ENCODE measurements around the gene UQCR11.

DNA sequence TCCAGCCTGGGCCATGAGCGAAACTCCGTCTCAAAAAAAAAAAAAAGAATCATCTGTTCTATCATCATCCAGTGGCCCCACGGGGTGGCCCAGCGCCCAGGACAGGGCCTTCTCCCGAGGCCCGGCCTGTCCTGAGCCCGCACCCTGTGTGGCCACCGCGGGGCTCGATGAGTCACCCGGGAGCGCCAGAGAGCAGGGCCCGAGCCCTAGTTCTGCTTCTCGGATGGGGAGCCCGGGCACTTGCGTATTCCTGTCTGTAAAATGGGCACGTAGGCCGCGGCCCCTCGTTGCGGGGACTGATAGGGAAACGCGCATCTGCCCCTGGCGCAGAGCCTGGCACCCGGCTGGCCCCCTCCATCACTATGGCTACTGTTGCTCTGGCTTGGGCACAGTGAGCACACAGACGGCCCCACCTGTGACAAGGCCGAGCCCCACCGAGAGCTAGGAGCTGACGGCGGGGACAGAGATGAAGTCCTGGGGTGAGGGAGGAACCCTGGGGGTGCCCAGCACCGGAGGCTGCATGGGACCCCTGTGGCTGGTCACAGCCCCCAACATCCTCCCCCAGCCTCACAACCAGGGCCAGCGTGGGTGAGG lies 21.3 kb upstream of the UQCR11 start:
- TF ChIP-seq, protein P1, sequence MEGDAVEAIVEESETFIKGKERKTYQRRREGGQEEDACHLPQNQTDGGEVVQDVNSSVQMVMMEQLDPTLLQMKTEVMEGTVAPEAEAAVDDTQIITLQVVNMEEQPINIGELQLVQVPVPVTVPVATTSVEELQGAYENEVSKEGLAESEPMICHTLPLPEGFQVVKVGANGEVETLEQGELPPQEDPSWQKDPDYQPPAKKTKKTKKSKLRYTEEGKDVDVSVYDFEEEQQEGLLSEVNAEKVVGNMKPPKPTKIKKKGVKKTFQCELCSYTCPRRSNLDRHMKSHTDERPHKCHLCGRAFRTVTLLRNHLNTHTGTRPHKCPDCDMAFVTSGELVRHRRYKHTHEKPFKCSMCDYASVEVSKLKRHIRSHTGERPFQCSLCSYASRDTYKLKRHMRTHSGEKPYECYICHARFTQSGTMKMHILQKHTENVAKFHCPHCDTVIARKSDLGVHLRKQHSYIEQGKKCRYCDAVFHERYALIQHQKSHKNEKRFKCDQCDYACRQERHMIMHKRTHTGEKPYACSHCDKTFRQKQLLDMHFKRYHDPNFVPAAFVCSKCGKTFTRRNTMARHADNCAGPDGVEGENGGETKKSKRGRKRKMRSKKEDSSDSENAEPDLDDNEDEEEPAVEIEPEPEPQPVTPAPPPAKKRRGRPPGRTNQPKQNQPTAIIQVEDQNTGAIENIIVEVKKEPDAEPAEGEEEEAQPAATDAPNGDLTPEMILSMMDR (IDR thresholded peaks at IDR 0.05): no peak
- TF ChIP-seq POLR2A (IDR thresholded peaks at IDR 0.05): no peak
- TF ChIP-seq EP300 (IDR thresholded peaks at IDR 0.05): no peak
- TF ChIP-seq POLR2AphosphoS5 (IDR thresholded peaks at IDR 0.05): no peak

All from upper lobe of left lung (tissue), 4 donors.